ENCODE data around the gene GSE1. TPM values are rescaled to one million over a fixed set of nuclear protein-coding genes. Genes with fewer than 3 reads are reported as not detected.
A peak's percentile ranks its signal among the peaks of the same experiment; 100 is the strongest.

The GSE1 gene
- total and polyA plus RNA-seq, 2 experiments from 2014 or later: 32.4 to 135 TPM

GRCh38 chr16:85686912-85687591 is 73.9 kb downstream of the GSE1 start:
- peak overlapping the region; percentile 78; the same call in 1 of the 2 replicates for H3K4me3 ChIP-seq
- peak overlapping the region; percentile 88 for H3K4me2 ChIP-seq
- Mint-ChIP-seq H3K4me3 (peak overlapping the region; percentile 85), H3K27me3 (ENCODE audit: insufficient read depth, low read depth, poor library complexity) (peaks cover 17% of the 10 kb centered on the region), H3K4me1 (peaks cover 26% of the 10 kb centered on the region), H3K36me3 (ENCODE audit: low read depth) (peaks cover 26% of the 10 kb centered on the region), H3K27ac (0 out of 2 replicates have a peak overlapping the region, but pooled peaks have one; percentile 70), H3K9me3 (no peaks in the 10 kb centered on the region)
- no peak overlapping the region for H2AFZ ChIP-seq
- H3K27me3 ChIP-seq (ENCODE audit: insufficient read depth): no peaks in the 10 kb centered on the region
- TF ChIP-seq REST (IDR thresholded peaks at IDR 0.05; ENCODE audit: unreplicated experiment): no peak
- no peak for TF ChIP-seq ZNF331 (CRISPR knock-in tag; IDR thresholded peaks at IDR 0.05; ENCODE audit: low read depth)
- no peak for TF ChIP-seq NANOG (IDR thresholded peaks at IDR 0.05; ENCODE audit: borderline replicate concordance)
- no peak for TF ChIP-seq ETS1 (IDR thresholded peaks at IDR 0.05)
- no peak for TF ChIP-seq ZNF462 (CRISPR knock-in tag; IDR thresholded peaks at IDR 0.05)
- no peak for TF ChIP-seq CTCF (conservative IDR thresholded peaks at IDR 0.05; ENCODE audit: low read depth in 2 of 2)
- TF ChIP-seq EZH2phosphoT487 (IDR thresholded peaks at IDR 0.05; ENCODE audit: unreplicated experiment): no peak
- H3K27ac ChIP-seq (ENCODE audit: low read depth): no peak overlapping the region
- peaks cover 48% of the 10 kb centered on the region for H3K79me2 ChIP-seq (replicated peaks; ENCODE audit: insufficient read depth)
- peaks cover 9% of the 10 kb centered on the region; the same call in 1 of the 2 replicates for H3F3A ChIP-seq (replicated peaks; ENCODE audit: low read depth)
- H3K4me1 ChIP-seq (ENCODE audit: insufficient read depth): peaks cover 13% of the 10 kb centered on the region; the same call in 1 of the 2 replicates
- ATAC-seq (no peak), DNase-seq (ENCODE audit: low spot score) (no peak)
- no peaks in the 10 kb centered on the region for H3K9me2 ChIP-seq (ENCODE audit: insufficient read depth)
- H3K36me3 ChIP-seq (ENCODE audit: insufficient read depth): no peaks in the 10 kb centered on the region
- peaks cover 19% of the 10 kb centered on the region for H4K20me1 ChIP-seq (replicated peaks; ENCODE audit: insufficient read depth)
